ENCODE data around the gene PTCRA.

The PTCRA gene

DNA sequence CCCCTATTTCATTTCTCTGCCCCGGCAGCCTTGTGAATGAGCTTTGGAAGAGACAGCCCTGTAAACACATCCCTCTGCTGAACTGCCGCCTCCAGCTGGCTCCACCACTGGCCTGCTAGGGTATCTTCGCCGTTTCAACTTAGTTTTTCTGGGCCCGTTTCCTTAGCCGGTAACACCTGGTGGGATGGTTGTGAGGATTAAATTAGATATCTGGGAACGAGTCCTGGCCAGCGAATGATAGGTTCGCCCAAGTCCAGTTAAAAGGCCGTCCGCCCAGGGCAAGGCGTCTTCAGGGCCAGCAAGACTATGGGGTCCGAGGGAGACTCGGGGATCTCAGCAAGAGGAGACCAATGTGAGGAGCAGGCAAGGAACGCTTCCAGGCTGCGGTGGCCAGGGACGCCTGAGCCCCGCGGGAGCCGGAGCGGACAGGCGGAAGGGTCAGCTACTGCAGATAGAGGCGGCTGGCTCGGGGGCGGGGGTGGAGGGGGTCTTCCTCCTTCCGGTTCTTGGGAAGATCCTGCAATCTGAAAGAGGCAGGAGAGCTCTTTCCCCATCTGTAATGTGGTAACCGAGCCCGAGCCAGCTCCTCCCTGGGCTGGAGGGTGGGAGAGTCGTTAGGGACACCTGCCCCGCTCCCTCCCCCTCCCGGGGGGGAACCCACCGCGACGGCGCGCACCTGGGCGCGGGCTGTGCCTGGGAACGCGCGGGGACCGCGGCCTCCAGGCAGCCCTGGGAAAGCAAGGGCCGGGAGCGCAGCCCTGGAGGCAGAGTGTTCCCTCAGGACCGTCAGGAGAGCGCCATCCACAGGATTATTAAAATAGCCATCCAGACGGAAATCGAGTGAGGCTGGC, 4.5 kb upstream of the PTCRA start:
- TF ChIP-seq, protein P1, sequence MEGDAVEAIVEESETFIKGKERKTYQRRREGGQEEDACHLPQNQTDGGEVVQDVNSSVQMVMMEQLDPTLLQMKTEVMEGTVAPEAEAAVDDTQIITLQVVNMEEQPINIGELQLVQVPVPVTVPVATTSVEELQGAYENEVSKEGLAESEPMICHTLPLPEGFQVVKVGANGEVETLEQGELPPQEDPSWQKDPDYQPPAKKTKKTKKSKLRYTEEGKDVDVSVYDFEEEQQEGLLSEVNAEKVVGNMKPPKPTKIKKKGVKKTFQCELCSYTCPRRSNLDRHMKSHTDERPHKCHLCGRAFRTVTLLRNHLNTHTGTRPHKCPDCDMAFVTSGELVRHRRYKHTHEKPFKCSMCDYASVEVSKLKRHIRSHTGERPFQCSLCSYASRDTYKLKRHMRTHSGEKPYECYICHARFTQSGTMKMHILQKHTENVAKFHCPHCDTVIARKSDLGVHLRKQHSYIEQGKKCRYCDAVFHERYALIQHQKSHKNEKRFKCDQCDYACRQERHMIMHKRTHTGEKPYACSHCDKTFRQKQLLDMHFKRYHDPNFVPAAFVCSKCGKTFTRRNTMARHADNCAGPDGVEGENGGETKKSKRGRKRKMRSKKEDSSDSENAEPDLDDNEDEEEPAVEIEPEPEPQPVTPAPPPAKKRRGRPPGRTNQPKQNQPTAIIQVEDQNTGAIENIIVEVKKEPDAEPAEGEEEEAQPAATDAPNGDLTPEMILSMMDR (IDR thresholded peaks at IDR 0.05; ENCODE audit: insufficient read depth, low read depth, low read length, missing control alignments): no peak
- no peak for DNase-seq (ENCODE audit: low read depth)
- H3K4me3 ChIP-seq (ENCODE audit: low read depth, low read length): no peak overlapping the region

DNA sequence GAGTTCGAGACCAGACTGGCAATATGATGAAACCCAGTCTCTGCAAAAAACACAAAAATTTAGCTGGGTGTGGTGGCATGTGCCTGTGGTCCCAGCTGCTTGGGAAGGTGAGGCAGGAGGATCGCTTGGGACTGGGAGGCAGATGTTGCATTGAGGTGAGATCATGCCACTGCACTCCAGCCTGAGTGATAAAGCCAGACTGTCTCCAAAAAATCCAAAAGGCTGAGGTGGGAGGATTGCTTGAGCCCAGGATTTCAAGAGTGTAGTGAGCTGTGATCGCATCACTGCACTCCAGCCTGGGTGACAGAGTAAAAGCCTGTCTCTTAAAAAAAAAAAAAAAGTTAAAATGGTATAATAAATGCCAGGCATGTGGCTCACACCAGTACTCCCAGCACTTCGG, 1.3 kb upstream of the PTCRA start:
- no peak overlapping the region for H3K4me3 ChIP-seq (ENCODE audit: low read depth, low read length)
- TF ChIP-seq, protein P1 (IDR thresholded peaks at IDR 0.05; ENCODE audit: insufficient read depth, low read depth, low read length, missing control alignments): no peak
- no peak for DNase-seq (ENCODE audit: low read depth)

DNA sequence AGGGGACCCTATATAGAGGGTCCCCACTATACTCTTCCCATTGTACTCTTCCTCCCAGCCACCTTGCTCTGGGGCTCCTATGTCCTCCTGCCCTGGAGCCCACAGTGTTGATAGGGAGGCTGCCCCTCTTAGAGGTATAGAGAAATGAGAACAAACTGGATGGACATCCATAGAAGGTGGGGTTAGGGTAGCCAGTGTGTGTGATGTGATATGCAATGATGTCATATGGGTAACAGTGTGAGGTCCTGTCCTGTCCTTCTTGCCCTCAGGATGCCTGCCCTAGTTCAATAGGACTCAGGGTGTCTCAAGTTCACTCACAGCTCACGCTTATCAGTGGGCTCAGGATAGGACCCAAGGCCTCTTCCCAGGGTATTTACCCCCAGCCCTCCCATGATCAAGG, 435 bp downstream of the PTCRA start:
- DNase-seq (ENCODE audit: low read depth): no peak
- no peak overlapping the region for H3K4me3 ChIP-seq (ENCODE audit: low read depth, low read length)

GRCh38 chr6:42921801-42922200, 5.9 kb downstream of the PTCRA start:
- TF ChIP-seq, protein P1 (IDR thresholded peaks at IDR 0.05; ENCODE audit: insufficient read depth, low read depth, low read length, missing control alignments): no peak

More for the DNA sequence above, 435 bp downstream of the PTCRA start:
- TF ChIP-seq, protein P1 (IDR thresholded peaks at IDR 0.05; ENCODE audit: insufficient read depth, low read depth, low read length, missing control alignments): no peak

DNA sequence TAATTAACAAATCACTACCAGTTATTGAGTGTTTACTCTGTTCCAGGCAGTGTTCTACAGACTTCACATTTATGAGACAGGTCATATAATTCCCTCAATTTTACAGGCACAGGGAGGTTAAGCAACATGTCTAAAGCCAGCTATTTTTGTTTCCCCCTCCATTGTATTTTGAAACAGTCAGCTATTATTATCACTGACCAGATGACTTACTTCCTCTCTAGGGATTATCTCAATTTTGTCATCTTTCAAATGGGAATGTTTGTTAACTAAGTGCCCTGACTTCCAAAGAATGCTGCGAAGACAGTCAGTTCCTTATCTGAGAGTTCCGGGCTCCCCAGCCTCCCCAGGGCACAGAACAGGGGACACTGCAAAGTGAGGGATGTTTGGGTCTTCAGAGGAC, 7.8 kb downstream of the PTCRA start:
- H3K4me3 ChIP-seq (ENCODE audit: low read depth, low read length): no peak overlapping the region
- TF ChIP-seq, protein P1 (IDR thresholded peaks at IDR 0.05; ENCODE audit: insufficient read depth, low read depth, low read length, missing control alignments): no peak
- DNase-seq (ENCODE audit: low read depth): no peak

More at GRCh38 chr6:42921801-42922200, 5.9 kb downstream of the PTCRA start:
- no peak overlapping the region for H3K4me3 ChIP-seq (ENCODE audit: low read depth, low read length)
- DNase-seq (ENCODE audit: low read depth): no peak

DNA sequence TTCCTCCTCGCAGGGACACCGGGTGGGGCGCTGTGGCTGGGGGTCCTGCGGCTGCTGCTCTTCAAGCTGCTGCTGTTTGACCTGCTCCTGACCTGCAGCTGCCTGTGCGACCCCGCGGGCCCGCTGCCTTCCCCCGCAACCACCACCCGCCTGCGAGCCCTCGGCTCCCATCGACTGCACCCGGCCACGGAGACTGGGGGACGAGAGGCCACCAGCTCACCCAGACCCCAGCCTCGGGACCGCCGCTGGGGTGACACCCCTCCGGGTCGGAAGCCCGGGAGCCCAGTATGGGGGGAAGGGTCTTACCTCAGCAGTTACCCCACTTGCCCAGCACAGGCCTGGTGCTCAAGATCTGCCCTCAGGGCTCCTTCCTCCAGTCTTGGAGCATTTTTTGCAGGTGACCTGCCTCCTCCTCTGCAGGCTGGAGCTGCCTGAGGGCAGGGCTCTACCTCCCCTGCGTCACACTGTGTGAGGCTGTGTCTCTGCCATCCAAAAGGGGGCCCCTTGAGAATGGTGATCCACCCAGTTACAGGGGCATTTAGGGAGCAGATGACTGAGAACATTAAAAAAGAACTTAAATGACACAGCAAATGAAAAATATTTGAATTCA, 9.5 kb downstream of the PTCRA start:
- TF ChIP-seq, protein P1 (IDR thresholded peaks at IDR 0.05; ENCODE audit: insufficient read depth, low read depth, low read length, missing control alignments): no peak

More for the DNA sequence above, 9.5 kb downstream of the PTCRA start:
- DNase-seq (ENCODE audit: low read depth): no peak
- H3K4me3 ChIP-seq (ENCODE audit: low read depth, low read length): no peak overlapping the region
